SHP77 treated with DMSO at 0.1 percent for 48 hours (cell line): ENCODE measurements around the gene FAM171A1.
A peak's percentile ranks its signal among the peaks of the same experiment; 100 is the strongest.

ENCODE experiments used
- DNase-seq: peaks from one replicate; lab custom pipeline; 2025; lab: John Stamatoyannopoulos, UW

FAM171A1 gene

GRCh38 chr10:15373199-15373598 is 2.1 kb upstream of the FAM171A1 start:
- DNase-seq: no peak

DNA sequence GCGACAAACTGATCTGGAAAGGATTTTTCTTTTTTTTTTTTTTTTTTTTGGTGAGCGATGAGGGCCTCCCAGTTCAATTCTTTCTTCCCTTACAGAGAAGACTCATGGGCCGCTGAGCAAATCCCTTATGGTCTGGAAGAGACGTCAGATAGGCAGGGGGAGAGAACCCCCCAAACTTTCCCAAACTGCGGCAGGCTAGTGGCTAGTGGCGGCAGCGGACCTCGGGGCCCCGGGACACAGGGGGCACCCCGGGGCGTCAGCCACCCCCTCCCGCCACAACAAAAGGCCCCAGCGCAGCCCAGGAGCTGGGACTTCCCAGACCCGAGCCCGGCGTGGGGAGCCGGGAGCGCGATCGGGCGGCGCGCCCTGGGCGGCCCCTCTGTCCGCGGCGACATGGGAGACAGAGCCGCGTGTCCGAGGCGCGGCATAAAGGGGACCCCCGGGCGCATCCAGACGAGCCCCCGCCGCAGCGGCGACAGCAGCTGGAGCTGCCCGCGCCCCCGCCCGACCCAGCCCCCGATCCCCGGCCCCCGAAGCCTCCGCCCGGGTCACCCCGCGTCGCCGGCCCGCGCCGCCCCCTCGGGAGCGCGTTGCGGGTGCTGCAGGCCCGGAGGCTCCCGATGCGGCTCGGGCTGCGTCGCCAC is 755 bp downstream of the FAM171A1 start:
- no peak for DNase-seq

DNA sequence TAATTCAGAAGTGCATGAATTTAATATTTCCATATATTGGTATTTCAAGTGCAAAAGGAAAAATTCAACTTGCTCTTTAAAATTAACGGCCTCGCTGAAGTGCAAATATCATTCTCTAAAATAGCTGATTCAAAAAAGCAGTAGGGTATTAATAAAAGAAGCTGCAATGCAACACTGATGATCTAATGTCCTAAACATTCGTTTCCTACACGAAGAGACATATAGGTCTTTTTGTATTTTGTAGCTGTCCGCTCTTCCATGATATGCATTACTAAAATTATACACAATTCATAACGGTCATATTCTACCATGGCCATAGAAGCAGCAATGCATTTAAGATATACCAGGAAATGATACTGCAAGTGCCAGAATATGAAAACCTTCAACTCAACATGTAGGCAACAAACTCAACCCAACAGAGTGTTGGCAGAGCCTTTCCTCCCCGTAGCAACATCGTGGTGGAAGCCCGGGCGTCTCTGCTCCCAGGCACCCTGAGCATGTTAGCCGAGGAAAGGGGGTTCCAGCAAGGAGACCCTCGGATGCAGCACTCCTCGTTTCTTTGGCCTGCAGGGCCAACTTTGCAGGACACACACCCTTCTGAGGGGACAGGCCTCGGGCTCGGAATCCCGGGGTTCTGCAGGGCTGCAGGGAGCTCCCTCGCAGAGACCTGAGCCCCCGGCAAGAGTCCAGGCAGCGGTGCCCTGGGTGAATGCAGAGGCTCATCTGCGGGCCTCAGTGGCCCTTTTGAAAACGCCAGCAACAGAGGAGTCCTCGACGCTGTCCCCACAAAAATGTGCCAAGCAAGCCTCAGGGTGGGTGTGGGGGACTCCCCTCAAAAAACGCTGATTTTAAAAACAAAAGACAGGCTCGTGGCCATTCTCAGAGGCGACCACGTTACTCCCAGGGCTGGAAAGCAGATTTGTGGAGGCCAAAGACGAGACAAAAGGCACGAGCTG is 1.6 kb downstream of the FAM171A1 start:
- no peak for DNase-seq

DNA sequence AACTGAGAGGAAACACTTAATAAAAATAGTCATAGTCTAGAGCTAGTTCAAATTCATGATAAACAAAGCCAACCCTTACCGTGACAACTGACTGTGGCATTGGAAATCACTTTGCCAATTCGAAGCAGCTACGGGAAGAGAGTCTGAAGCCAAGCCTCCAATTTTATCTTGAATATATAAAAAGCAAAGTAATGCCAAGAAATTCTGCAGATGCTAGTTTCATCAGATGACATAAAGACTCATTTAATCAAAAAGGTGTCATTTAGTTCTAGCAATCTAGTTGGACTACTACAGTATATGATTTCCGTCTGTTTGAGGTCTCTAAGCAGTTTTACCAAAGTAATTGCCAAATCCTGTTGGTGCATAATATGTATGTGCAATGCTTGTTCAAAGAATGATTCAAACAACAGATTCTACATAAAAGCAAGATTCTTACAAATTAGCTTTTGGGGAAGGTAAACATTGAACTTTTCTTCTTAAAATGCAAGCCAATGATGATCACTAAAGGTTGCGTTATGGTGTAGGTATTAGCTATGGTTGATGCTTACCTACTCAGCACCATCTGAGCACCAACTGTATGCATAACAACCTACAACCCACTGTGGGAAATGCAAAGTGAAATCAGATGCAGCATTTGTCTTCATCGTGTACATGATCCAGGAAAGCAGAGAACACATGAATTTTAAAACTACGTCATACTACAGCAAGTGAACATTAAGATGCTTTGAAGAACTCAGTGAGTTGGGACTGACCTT is 2.8 kb downstream of the FAM171A1 start:
- DNase-seq: no peak

DNA sequence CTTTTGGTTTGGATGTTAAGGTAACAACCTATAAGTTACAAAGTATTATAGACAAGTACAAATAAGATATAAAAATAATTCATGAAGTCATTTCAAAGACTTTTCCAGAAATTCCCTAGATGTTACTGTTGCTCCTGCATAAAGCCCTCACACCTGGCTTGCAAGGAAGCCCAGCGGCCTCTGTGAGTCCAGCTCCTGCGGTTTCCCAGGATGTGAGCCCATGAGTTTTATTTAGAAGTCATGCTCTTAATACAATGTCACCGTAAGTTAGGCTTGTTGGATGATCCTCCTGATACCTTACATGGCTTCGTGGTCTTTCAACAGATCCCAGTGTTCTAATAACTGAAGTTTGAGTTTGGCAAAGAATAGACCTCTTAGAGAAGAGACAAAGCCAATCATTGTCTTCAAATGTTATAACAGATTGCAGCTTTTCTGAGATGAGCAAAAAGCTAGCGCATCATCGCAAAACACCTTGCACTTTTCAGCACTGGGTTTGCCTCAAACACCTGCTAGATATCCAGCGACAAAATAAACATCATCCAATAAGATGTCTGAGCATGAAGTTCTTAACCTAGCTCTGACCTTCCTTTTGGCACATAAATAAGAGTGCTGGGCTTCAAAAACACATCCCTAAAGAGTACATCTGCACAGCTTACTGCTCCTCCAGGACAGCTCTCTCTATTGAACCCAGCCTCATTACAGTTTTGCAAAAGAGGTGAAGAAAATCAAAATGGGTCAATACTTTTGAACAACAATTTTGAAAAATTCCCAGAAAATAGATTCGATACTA is 3.6 kb downstream of the FAM171A1 start:
- no peak for DNase-seq

DNA sequence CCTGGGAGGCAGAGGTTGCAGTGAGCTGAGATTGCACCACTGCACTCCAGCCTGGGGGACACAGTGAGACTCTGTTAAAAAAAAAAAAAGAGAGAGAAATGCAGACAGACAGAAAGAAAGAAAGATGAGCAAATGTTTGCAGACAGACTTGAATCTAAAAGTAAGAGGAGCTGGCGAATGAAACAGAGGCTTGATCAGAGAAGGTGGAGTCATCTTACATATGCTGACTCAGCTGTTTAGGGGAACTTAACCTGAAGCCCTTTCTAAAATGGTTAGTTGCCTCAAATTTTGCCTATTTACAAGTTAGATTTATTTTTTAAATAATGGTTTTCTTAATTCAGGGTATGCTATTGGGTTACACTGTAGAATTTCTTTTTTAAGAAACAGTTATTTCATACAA is 5.4 kb downstream of the FAM171A1 start:
- no peak for DNase-seq

DNA sequence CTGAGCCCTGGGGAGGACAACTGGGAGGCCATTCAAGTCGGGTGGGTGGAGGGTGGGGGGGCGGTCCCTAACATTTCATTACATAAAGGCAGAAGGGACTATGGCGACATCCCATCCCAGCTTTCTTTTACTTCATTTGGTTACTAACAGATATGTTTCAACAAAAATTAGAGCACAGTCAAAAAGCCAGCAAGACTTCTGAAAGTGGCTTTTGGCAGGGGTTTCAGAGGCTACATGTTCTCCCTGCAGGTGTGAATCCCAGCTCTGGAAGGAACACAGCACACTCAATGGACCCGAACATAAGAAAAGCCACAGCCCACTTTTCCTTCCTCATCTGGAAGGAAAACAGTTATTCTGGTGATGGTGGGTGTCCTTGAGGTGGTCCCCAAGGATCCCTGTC is 7.1 kb downstream of the FAM171A1 start:
- DNase-seq: no peak

GRCh38 chr10:15363031-15363430 is 8.1 kb downstream of the FAM171A1 start:
- DNase-seq: no peak

- no peak for DNase-seq
Observed at GRCh38 chr10:15361131-15361530, 10.0 kb downstream of the FAM171A1 start.

GRCh38 chr10:15360566-15360965 is 10.5 kb downstream of the FAM171A1 start:
- no peak for DNase-seq

DNA sequence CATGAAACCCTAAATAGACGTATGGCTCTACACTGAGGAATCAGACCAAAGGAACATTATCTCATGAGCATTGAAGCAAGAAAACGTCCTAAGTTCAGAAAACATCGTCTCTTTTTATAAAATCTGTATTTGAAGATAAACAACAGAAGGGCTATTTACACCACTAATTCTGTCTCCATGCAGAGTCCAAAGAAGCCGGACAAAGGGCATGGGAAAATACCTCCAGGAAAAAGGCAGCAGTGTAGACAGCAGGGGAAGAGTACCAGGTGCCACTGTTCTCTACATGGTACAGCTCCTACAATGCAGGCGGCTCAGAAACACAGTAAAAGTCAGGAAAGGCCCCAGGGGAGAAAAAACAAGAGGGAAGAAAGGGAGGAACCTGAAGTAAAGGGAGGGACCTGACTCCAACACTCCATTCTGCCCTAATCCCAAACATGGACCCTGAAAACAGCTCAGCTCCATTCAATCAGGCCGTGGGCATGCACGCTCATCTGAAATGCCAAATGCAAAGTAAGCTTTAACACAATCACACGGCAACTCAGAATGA is 17.5 kb downstream of the FAM171A1 start:
- DNase-seq: no peak

- no peak for DNase-seq
Observed at GRCh38 chr10:15352836-15353235, 18.3 kb downstream of the FAM171A1 start.

DNA sequence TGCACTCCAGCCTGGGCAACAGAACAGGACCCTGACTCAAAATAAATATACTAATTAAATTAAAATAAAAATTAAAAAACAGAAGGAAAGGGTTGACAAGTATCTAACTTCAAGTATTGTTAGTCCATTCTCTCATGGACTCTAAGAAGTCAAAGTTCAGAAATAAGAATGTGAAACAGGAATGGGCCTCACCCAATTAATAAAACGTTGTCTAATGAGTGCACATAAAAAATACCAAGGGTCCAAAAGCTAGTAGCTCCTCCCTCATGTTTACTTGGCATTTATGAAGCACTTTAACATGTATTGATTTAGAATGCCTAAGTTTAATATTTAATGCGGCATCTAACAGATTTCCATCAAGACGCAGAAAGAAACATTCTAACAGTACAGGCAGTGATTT is 18.9 kb downstream of the FAM171A1 start:
- DNase-seq: no peak

- no peak for DNase-seq
Observed at GRCh38 chr10:15351099-15351820, 19.8 kb downstream of the FAM171A1 start.

DNA sequence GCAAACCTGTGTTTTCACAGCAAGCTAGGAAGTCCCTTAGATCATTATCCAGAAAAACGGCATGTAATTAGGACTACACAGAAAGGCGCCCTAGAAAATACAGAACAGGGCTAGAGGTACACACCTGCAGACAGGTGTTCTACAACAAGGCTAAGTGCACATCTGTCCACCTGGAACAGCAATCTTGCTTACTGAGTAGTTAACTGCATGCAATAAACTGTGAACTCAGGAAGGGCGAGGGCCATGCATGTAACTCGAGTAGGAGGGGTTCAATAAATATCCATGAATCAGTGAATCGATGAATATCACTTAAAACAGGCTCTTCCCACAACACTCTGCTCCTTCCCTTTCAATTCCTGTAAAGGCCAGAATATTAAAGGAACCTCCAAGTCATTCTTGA is 22.0 kb downstream of the FAM171A1 start:
- DNase-seq: no peak

DNA sequence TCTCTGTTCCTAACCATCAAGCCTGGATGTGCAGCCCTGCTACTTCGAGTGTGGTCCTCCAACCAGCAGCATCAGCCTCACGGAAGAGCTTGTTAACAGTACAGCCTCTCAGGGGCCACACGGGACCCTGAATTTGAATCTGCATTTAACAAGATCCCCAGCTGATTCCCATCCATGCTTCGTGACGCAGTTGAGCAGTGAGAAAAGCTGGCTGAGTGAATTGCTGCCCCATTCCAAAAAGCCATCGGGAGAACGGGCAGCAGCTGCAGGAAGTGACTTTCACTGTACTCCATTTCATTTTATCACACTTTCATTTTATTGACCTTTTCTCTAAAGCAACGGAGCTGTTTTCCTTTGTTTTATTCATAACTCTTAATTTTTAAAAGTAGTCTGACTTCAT is 22.5 kb downstream of the FAM171A1 start:
- DNase-seq: no peak

DNA sequence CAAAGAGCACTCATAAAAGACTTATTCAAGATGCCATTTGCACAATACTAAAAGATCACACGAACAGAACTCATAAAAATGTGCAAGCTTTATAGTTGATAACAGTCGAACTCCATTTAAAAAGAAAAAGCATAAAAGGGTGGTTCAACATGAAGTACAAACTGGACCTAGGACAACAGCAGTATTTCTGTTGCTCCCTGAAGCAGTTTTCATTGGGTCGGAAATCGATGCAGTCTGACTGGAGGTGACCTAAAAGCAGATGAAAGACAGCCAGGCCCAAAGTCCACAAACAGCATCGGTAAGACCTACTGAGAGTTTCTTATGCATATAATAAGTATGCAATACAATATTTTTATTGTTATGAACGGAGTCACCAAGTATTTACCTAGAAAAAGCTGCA is 23.9 kb downstream of the FAM171A1 start:
- DNase-seq: no peak

DNA sequence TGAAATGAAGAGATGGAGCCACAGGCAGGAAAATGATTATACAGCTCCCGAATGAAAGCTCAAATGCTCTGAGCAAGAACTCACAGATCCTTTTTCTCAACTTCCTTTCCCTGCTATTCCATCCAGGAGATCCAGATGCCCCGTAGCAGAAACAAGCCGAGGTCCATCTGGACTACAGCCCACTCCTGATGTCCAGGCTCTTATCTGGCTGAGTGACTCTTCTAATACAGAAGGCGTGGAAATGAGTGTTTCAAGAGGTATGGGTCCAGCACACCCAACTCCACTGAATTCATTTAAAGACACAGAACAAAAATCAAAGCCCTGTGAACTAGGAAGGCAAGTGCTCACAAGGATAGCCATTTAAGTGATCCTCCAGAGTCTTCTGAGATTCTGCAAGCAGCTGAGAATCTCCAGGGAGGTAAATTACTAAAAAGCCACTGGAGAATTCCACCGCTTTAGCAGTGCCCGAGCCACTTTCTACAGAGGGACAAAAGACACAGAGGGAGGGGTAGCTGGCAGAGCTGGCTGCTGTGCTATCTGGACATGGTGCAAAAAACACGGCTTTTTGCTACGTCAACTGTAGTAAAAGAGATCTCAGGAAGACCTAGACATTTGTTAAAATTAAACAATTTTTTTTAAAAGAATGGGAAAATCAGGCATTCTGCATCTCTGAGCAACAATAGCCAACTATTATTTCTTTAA is 24.5 kb downstream of the FAM171A1 start:
- DNase-seq: no peak

- no peak for DNase-seq
Observed at GRCh38 chr10:15345450-15345849, 25.6 kb downstream of the FAM171A1 start.

GRCh38 chr10:15344876-15345285 is 26.2 kb downstream of the FAM171A1 start:
- peak; percentile 84 for DNase-seq
